GM21825 (cell line): ENCODE measurements around the gene GCSAML.

Experiments used
- ATAC-seq: cut with Tn5 transposase; IDR thresholded peaks from one replicate; pipeline ENCODE4 v1.9.1; 2021; ENCODE audit warnings: mild to moderate bottlenecking, moderate library complexity; ENCODE audit not compliant: unreplicated experiment

GCSAML gene

GRCh38 chr1:247562198-247562597 lies 13.3 kb downstream of the GCSAML start:
- no peak for ATAC-seq

- ATAC-seq: no peak
These were observed 25.3 kb downstream of the GCSAML start for GRCh38 chr1:247574236-247574635.

DNA sequence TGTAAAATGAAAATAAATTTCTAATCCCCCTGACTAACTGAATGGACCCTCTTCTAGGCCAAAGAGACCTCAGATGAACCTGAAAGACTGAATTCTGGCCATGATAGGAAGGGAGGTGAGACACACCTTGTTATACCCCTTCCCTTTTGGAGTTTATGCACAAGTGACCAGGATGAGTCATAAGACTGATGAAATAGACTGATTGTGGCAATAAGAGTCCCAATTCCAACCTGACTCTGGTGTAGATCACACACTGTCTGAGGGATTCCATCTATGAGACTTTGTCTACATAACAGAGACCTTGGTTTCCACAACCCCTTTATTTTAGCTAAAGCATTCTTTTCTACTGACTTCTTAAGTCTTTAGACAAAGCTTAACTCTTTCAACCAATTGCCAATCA lies 25.7 kb downstream of the GCSAML start:
- no peak for ATAC-seq

GRCh38 chr1:247576514-247576913 lies 27.6 kb downstream of the GCSAML start:
- no peak for ATAC-seq

DNA sequence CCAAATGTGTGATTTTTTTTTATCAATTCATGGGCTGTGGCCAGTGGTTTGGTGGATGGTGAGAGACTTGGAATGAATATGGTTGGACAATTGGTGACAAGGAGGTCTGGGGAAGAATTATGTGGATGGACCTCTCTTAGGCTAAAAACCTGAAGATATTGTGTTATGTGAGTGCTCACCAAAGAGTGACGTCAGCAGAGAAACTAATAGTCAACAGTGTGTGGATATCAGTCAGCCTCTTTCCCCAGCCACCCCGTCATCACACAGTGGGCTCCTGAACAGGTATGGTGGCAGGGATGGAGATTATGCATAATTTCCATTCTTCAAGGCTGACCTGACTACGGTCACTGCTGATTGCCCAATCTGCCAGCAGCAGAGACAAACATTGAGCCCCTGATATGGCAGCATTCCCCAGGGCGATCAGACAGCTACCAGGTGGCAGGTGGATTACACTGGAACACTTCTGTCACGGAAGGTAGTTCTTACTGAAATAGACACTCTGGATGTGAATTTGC lies 30.1 kb downstream of the GCSAML start:
- ATAC-seq: no peak

DNA sequence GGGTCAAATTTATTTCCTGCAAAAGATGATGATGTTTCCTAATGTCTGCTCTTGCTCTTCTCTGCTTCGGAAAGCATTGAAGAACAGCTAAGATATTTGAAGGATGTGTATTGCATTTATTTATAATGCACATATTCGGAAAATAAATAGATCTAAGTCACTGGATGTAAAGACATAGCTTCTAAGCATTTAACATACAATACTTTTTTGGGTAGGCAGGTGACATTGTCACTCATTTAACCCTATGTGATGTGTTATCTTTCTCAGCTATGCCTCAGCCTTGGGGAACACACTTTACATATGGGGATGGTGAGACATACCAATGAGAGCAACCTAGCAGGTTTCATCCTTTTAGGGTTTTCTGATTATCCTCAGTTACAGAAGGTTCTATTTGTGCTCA lies 39.1 kb downstream of the GCSAML start, which contains the start of gene OR2G2:
Gene OR2G2, plus strand, starts transcription at position 301 of the 400 bp plus-strand sequence. Its CDS starts 0 bp downstream, at position 301.
- ATAC-seq: no peak

DNA sequence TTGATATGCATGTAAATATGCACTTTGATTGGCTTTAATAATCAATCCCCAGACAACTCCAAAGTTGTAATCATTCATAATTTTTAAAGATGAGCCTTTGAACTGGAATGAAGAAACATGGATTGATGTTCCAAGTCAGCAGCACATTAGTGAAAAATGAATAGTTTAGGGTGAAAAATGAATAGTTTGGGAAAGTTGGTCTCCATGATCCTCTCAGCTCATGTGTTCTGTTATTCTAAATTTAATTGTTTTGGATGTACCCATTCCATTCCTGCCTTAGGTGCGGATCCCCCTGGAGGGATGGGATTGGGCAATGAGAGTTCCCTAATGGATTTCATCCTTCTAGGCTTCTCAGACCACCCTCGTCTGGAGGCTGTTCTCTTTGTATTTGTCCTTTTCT lies 56.4 kb downstream of the GCSAML start, which contains the start of gene OR2G3:
Gene OR2G3, plus strand, starts transcription at position 301 of the 400 bp plus-strand sequence. Its CDS starts 0 bp downstream, at position 301.
- no peak for ATAC-seq

GRCh38 chr1:247613405-247613804 lies 64.5 kb downstream of the GCSAML start:
- no peak for ATAC-seq

GRCh38 chr1:247614625-247615024 lies 65.7 kb downstream of the GCSAML start:
- ATAC-seq: no peak
